GM19023 (cell line): ENCODE data around the gene CAMK2A.

ENCODE experiments used
- ATAC-seq: cut with Tn5 transposase; IDR thresholded peaks from one replicate; pipeline ENCODE4 v1.9.1; 2021; ENCODE audit warnings: mild to moderate bottlenecking, moderate library complexity; ENCODE audit not compliant: unreplicated experiment

Gene CAMK2A

GRCh38 chr5:150215979-150216944 is 73.3 kb downstream of the CAMK2A start:
- ATAC-seq, result no peak

- no peak for ATAC-seq
Observed at GRCh38 chr5:150214289-150214688, 75.3 kb downstream of the CAMK2A start.

- no peak for ATAC-seq
Observed at GRCh38 chr5:150213530-150213929, 76.0 kb downstream of the CAMK2A start.

- no peak for ATAC-seq
Observed at GRCh38 chr5:150211156-150212030, 78.2 kb downstream of the CAMK2A start.

GRCh38 chr5:150210644-150211043 is 78.9 kb downstream of the CAMK2A start:
- no peak for ATAC-seq

- ATAC-seq, result no peak
Observed at GRCh38 chr5:150209099-150209635, 80.4 kb downstream of the CAMK2A start.

GRCh38 chr5:150208187-150209098 is 81.1 kb downstream of the CAMK2A start:
- ATAC-seq, result no peak

GRCh38 chr5:150206779-150207115 is 82.8 kb downstream of the CAMK2A start:
- ATAC-seq, result no peak

GRCh38 chr5:150206098-150206778 is 83.3 kb downstream of the CAMK2A start:
- no peak for ATAC-seq

- no peak for ATAC-seq
Observed at GRCh38 chr5:150204590-150204960, 85.0 kb downstream of the CAMK2A start.

GRCh38 chr5:150203832-150204589 is 85.6 kb downstream of the CAMK2A start:
- no peak for ATAC-seq

- no peak for ATAC-seq
Observed at GRCh38 chr5:150202501-150202900, 87.1 kb downstream of the CAMK2A start.

GRCh38 chr5:150197476-150197875 is 92.1 kb downstream of the CAMK2A start:
- no peak for ATAC-seq

GRCh38 chr5:150196986-150197385 is 92.6 kb downstream of the CAMK2A start:
- no peak for ATAC-seq

GRCh38 chr5:150196514-150196913 is 93.1 kb downstream of the CAMK2A start:
- no peak for ATAC-seq

- ATAC-seq, result no peak
Observed at GRCh38 chr5:150195736-150196485, 93.7 kb downstream of the CAMK2A start.

- no peak for ATAC-seq
Observed at GRCh38 chr5:150192462-150192861, 97.1 kb downstream of the CAMK2A start.

GRCh38 chr5:150190987-150191386 is 98.6 kb downstream of the CAMK2A start:
- no peak for ATAC-seq
